Measurements from ENCODE around the gene CRTC1.
A peak's percentile ranks its signal among the peaks of the same experiment; 100 is the strongest.
"Not testable (repeated sequence)": the region's sequence is repeated elsewhere in the genome, so short reads cannot be mapped to it uniquely, and the experiment has no call there.

CRTC1 gene

GRCh38 chr19:18731562-18732008 lies 48.1 kb downstream of the CRTC1 start:
- no peak for DNase-seq

- peak; percentile 4 for DNase-seq
These were observed 49.7 kb downstream of the CRTC1 start for GRCh38 chr19:18733196-18733647.

GRCh38 chr19:18733762-18734332 lies 50.4 kb downstream of the CRTC1 start:
- DNase-seq, result not testable (repeated sequence)

GRCh38 chr19:18735324-18735723 lies 51.8 kb downstream of the CRTC1 start:
- DNase-seq, result no peak

- DNase-seq, result no peak
These were observed 52.3 kb downstream of the CRTC1 start for GRCh38 chr19:18735752-18736151.

GRCh38 chr19:18736415-18737336 lies 53.2 kb downstream of the CRTC1 start:
- no peak for DNase-seq

- DNase-seq, result no peak
These were observed 54.0 kb downstream of the CRTC1 start for GRCh38 chr19:18737337-18737953.

- no peak for DNase-seq
These were observed 54.5 kb downstream of the CRTC1 start for GRCh38 chr19:18737954-18738351.

- no peak for DNase-seq
These were observed 55.6 kb downstream of the CRTC1 start for GRCh38 chr19:18738961-18739690.

GRCh38 chr19:18741124-18742121 lies 57.9 kb downstream of the CRTC1 start:
- DNase-seq, result peak; percentile 24

GRCh38 chr19:18742324-18742723 lies 58.8 kb downstream of the CRTC1 start:
- DNase-seq, result no peak

- DNase-seq, result no peak
These were observed 59.6 kb downstream of the CRTC1 start for GRCh38 chr19:18742838-18743783.

- DNase-seq, result no peak
These were observed 60.4 kb downstream of the CRTC1 start for GRCh38 chr19:18743784-18744418.

GRCh38 chr19:18745012-18745735 lies 61.7 kb downstream of the CRTC1 start:
- no peak for DNase-seq

GRCh38 chr19:18745931-18746330 lies 62.5 kb downstream of the CRTC1 start:
- no peak for DNase-seq

- DNase-seq, result no peak
These were observed 63.2 kb downstream of the CRTC1 start for GRCh38 chr19:18746401-18747325.

GRCh38 chr19:18749362-18750231 lies 66.1 kb downstream of the CRTC1 start:
- DNase-seq, result no peak

Data from NCI-H345 (cell line).